Gastroesophageal sphincter (tissue), 4 donors: ENCODE results near the gene TFDP2. TPM values are rescaled to one million over a fixed set of nuclear protein-coding genes. Genes with fewer than 3 reads are reported as not detected.

ENCODE experiments used
- ATAC-seq: fragments of 150-250 bp; one replicate; pipeline ENCODE4 v1.9.1; 2016; ENCODE audit warnings: mild to moderate bottlenecking, moderate library complexity
- H3K27ac ChIP-seq, 4 donors: fragments of 200-600 bp; sonication (generic) in 3 of 4; 1 replicate in 3 of 4; 2 replicates in 1 of 4; pipeline ENCODE4 v1.5.1; 2016 to 2019
- H3K27me3 ChIP-seq: fragments of 200-600 bp; sonication (generic); one replicate; pipeline ENCODE4 v1.5.1; 2019
- H3K36me3 ChIP-seq, 2 donors: fragments of 200-600 bp; sonication (generic); one replicate each; pipeline ENCODE4 v1.5.1; 2019; ENCODE audit warnings: control low read depth in 1 of 2
- H3K4me1 ChIP-seq, 3 donors: fragments of 200-600 bp; sonication (generic); 1 replicate in 2 of 3; 2 replicates in 1 of 3; pipeline ENCODE4 v1.5.1; 2016 to 2019; ENCODE audit warnings: control low read depth in 2 of 3
- H3K4me3 ChIP-seq, 2 donors: fragments of 200-600 bp; sonication (generic); one replicate each; pipeline ENCODE4 v1.5.1; 2019; ENCODE audit warnings: mild to moderate bottlenecking in 1 of 2, moderate library complexity in 1 of 2
- H3K9me3 ChIP-seq, 3 donors: fragments of 200-600 bp; sonication (generic); one replicate each; pipeline ENCODE4 v1.5.1; 2017 to 2019; ENCODE audit warnings: control low read depth in 2 of 3
- EP300 ChIP-seq: sonication (generic); formaldehyde crosslinking; IDR thresholded peaks from one replicate; pipeline ENCODE4 v1.6.1; 2017; ENCODE audit warnings: antibody characterized with exemption, mild to moderate bottlenecking
- POLR2A ChIP-seq, 2 donors: fragments of 450-650 bp; IDR thresholded peaks; one replicate each; pipeline ENCODE4 v1.6.1; 2017; ENCODE audit warnings: antibody characterized with exemption in 2 of 2, mild to moderate bottlenecking in 2 of 2, moderate library complexity in 1 of 2
- POLR2AphosphoS5 ChIP-seq: sonication (generic); formaldehyde crosslinking; IDR thresholded peaks from one replicate; pipeline ENCODE4 v1.6.1; 2017; ENCODE audit warnings: antibody characterized with exemption
- WGBS, 2 donors: methylation state at CpG; one replicate each; pipeline ENCODE4 v1.1.5; 2018; ENCODE audit warnings: low coverage in 1 of 2; 5-methylcytosine and 5-hydroxymethylcytosine counted together
- total RNA-seq, 4 donors: library from RNA; depleted of rRNA; stranded (reverse); fragments of >200 nt; gene quantifications; one replicate each; pipeline ENCODE4 v1.1.0, GENCODE V29; 2016
- TF ChIP-seq, protein P1 (sequence below), 4 experiments: fragments of 200-600 bp in 2 of 4; fragments of 450-650 bp in 2 of 4; sonication (generic) in 1 of 4; IDR thresholded peaks; one replicate each; pipeline ENCODE4 v1.5.1; 2017 to 2019; ENCODE audit warnings: antibody characterized with exemption in 4 of 4, mild to moderate bottlenecking in 2 of 4, moderate library complexity in 2 of 4

Gene TFDP2
- total RNA-seq, 4 donors from 2014 or later = 56.2 to 267 (median 108) TPM

DNA sequence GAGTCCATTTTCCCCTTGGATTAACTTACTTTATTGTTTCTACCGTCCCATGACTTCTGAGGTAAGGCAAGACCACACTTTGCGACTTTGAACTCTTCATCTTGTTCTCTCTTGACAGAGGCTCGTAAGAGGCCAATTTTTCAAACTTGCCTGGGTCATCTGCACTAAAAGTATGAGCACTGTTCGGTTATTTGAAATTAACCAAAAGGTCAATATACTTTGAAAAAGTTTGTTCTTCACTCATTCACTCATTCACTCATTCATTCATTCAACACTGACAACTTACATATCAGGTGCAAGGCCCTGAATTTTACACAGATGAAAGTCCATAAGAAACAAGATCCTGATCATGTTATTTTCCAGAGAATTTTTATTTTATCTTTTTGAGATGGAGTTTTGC, 215.0 kb downstream of the TFDP2 start:
- no peak for ATAC-seq
- H3K4me1 ChIP-seq = no peaks in the 10 kb centered on the region
- peaks cover 0 to 4% of the 10 kb centered on the region in 2 donors for H3K36me3 ChIP-seq
- TF ChIP-seq POLR2A (IDR thresholded peaks at IDR 0.05) (no peak), POLR2AphosphoS5 (no peak), EP300 (no peak)
- TF ChIP-seq, protein P1, sequence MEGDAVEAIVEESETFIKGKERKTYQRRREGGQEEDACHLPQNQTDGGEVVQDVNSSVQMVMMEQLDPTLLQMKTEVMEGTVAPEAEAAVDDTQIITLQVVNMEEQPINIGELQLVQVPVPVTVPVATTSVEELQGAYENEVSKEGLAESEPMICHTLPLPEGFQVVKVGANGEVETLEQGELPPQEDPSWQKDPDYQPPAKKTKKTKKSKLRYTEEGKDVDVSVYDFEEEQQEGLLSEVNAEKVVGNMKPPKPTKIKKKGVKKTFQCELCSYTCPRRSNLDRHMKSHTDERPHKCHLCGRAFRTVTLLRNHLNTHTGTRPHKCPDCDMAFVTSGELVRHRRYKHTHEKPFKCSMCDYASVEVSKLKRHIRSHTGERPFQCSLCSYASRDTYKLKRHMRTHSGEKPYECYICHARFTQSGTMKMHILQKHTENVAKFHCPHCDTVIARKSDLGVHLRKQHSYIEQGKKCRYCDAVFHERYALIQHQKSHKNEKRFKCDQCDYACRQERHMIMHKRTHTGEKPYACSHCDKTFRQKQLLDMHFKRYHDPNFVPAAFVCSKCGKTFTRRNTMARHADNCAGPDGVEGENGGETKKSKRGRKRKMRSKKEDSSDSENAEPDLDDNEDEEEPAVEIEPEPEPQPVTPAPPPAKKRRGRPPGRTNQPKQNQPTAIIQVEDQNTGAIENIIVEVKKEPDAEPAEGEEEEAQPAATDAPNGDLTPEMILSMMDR (IDR thresholded peaks at IDR 0.05) = no peak
- 89 to 96% methylated on average over 2 to 4 of the region's 4 CpGs for WGBS, 2 donors
- H3K4me3 ChIP-seq = no peak overlapping the region
- no peaks in the 10 kb centered on the region for H3K27me3 ChIP-seq
- H3K9me3 ChIP-seq = no peaks in the 10 kb centered on the region
- H3K27ac ChIP-seq = no peak overlapping the region

DNA sequence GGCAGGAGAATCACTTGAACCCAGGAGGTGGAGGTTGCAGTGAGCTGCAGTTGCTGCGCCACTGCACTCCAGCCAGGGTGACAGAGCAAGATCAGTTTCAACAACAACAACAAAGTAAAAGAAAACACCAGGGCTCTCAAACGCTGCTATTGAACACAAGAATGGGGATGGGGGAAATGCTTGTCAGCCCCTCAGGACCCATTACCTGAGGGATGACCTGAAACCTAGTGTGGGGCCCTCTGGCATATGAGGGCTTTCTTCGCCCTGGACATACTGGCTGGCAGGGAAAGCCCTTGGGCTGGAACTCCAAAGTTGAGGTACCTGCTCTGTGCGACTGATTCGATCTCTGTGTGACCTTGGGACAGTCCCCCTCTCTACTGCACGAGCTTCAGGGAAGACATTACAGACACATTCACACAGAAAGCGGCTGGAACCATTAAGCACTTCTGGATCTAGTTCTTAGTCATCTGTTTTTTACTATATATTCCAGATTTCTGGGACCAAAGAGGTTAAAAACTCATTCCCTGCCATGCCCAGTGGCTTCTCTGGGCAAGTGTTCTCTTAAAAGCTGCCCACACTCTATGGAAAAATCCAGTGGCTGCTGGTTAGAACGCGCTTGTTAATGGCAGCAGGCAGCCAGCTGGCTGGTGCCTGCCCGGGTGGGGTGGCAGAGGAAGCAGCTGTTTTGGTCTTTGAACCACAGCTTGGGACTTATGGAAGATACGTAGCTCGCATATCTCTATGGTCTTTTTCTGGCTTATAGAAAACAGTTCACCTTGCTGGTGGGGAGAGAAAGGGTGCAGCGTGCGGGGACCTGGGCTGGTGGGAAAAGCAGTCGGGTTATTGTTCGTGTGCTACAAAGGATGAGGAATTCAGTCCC, 215.7 kb downstream of the TFDP2 start:
- Histone ChIP-seq H3K27me3 (no peaks in the 10 kb centered on the region), H3K36me3 (peaks cover 0 to 9% of the 10 kb centered on the region in 2 donors), H3K4me1 (no peaks in the 10 kb centered on the region), H3K27ac (no peak overlapping the region), H3K9me3 (no peaks in the 10 kb centered on the region), H3K4me3 (no peak overlapping the region)
- WGBS, 2 donors = 83 to 90% methylated on average over 3 to 10 of the region's 16 CpGs
- TF ChIP-seq EP300 = no peak
- TF ChIP-seq, protein P1 (IDR thresholded peaks at IDR 0.05) = no peak
- TF ChIP-seq POLR2A (IDR thresholded peaks at IDR 0.05) = no peak
- no peak for ATAC-seq

- peaks cover 0 to 23% of the 10 kb centered on the region in 2 donors for H3K36me3 ChIP-seq
- no peaks in the 10 kb centered on the region for H3K4me1 ChIP-seq
- 60% methylated on average over 1 of the region's 4 CpGs; no CpG with 5 or more reads in 1 of the 2 donors for WGBS, 2 donors
- no peak overlapping the region for H3K27ac ChIP-seq
- H3K4me3 ChIP-seq = no peak overlapping the region
- TF ChIP-seq POLR2AphosphoS5 = no peak
- TF ChIP-seq POLR2A (IDR thresholded peaks at IDR 0.05) = no peak
- TF ChIP-seq, protein P1 (IDR thresholded peaks at IDR 0.05) = no peak
- TF ChIP-seq EP300 = no peak
- H3K9me3 ChIP-seq = no peaks in the 10 kb centered on the region
- no peaks in the 10 kb centered on the region for H3K27me3 ChIP-seq
- ATAC-seq = no peak
Observed at GRCh38 chr3:141930801-141931200, 218.5 kb downstream of the TFDP2 start.

- no peaks in the 10 kb centered on the region for H3K9me3 ChIP-seq
- H3K4me1 ChIP-seq = no peaks in the 10 kb centered on the region
- H3K27me3 ChIP-seq = no peaks in the 10 kb centered on the region
- WGBS, 2 donors = 89 to 95% methylated on average over 3 to 6 of the region's 7 CpGs
- H3K4me3 ChIP-seq = no peak overlapping the region
- ATAC-seq = no peak
- peaks cover 0 to 36% of the 10 kb centered on the region in 2 donors for H3K36me3 ChIP-seq
- H3K27ac ChIP-seq = no peak overlapping the region
- TF ChIP-seq POLR2AphosphoS5 (no peak), EP300 (no peak), POLR2A (IDR thresholded peaks at IDR 0.05) (no peak)
- TF ChIP-seq, protein P1 (IDR thresholded peaks at IDR 0.05) = no peak
Observed at GRCh38 chr3:141929341-141929995, 219.9 kb downstream of the TFDP2 start.
